ENCODE measurements around the gene DAP. TPM values are rescaled to one million over a fixed set of nuclear protein-coding genes. Genes with fewer than 3 reads are reported as not detected.
"Not testable (repeated sequence)": the region's sequence is repeated elsewhere in the genome, so short reads cannot be mapped to it uniquely, and the experiment has no call there.

Gene DAP
- total RNA-seq, 1 donor from 2014 or later: 11.8 TPM

DNA sequence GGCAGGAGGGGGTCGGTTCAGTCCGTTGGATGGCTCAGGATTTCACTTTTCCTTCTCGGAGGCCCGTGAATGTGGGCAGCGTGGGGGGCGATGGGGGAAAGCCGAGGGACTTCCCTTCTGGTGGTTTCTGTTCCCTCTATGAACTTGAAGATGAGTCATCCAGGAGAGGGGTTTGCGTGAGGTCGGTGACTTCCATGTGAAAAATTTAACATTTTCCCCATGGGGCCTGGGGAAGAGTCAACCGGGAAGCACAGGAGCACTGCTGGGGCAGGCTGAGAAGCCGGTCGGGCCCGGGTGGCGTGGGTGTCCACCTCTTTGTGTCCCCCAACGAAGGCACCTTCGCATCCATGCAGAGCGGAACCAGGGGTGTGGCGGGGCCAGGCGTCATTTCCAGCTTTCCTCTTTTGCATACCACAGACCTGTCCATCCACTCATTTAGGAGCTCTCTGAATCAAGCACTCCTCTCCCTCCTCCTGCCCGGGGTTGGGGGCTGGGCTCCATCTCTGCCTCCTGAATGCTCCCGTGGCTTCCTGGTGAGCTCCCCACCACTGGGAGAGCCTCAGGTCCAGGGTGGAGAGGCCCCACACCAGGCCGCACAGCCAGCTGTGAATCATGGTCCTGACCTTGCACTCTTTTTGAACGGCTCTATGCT, 128.8 kb downstream of the DAP start:
- H3K27me3 ChIP-seq (ENCODE audit: control insufficient read depth, insufficient read depth, low read length): no peaks in the 10 kb centered on the region
- H3K36me3 ChIP-seq (ENCODE audit: control insufficient read depth, insufficient read depth, low read length): no peaks in the 10 kb centered on the region
- DNase-seq (ENCODE audit: low read depth): no peak
- H3K4me3 ChIP-seq (ENCODE audit: low read depth, low read length): no peak overlapping the region
- no peak for FAIRE-seq
- TF ChIP-seq, protein P1, sequence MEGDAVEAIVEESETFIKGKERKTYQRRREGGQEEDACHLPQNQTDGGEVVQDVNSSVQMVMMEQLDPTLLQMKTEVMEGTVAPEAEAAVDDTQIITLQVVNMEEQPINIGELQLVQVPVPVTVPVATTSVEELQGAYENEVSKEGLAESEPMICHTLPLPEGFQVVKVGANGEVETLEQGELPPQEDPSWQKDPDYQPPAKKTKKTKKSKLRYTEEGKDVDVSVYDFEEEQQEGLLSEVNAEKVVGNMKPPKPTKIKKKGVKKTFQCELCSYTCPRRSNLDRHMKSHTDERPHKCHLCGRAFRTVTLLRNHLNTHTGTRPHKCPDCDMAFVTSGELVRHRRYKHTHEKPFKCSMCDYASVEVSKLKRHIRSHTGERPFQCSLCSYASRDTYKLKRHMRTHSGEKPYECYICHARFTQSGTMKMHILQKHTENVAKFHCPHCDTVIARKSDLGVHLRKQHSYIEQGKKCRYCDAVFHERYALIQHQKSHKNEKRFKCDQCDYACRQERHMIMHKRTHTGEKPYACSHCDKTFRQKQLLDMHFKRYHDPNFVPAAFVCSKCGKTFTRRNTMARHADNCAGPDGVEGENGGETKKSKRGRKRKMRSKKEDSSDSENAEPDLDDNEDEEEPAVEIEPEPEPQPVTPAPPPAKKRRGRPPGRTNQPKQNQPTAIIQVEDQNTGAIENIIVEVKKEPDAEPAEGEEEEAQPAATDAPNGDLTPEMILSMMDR (IDR thresholded peaks at IDR 0.05; ENCODE audit: insufficient read depth, low read length, severe bottlenecking): no peak

DNA sequence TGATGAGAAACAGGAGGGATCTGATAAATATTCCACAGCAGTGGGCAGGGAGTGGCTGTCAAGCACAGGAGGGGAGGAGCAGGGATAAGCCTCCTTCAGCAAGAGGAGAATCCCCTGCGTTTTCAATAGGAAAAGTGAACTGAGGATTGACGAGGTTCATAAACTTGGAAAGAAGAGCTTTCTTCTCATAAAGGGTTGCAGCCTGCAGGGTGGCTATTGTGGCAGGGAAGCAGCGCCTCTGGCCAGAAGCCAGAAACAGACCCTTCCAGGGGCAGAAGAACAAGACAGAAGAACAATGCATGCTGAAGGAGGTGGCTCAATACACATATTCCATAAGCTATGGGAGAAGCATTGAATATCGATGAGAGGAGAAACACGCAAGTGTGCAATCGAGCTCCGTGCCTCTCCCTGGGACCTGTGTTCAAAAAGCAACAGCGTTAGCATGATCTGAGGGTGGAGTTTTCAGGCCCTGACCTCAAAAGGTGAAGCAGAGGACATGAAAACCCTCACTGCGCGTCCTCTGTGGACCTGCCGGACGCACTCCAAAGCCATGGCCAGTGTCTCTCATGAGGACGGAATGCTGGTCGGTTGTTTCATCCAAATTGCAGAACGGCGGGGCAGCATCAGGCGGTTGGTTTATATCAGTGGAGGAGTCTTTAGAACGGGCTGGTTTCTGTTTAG, 129.6 kb downstream of the DAP start:
- H3K36me3 ChIP-seq (ENCODE audit: control insufficient read depth, insufficient read depth, low read length): no peaks in the 10 kb centered on the region
- H3K27me3 ChIP-seq (ENCODE audit: control insufficient read depth, insufficient read depth, low read length): no peaks in the 10 kb centered on the region
- H3K4me3 ChIP-seq (ENCODE audit: low read depth, low read length): no peak overlapping the region
- TF ChIP-seq, protein P1 (IDR thresholded peaks at IDR 0.05; ENCODE audit: insufficient read depth, low read length, severe bottlenecking): no peak
- FAIRE-seq (no peak), DNase-seq (ENCODE audit: low read depth) (no peak)

DNA sequence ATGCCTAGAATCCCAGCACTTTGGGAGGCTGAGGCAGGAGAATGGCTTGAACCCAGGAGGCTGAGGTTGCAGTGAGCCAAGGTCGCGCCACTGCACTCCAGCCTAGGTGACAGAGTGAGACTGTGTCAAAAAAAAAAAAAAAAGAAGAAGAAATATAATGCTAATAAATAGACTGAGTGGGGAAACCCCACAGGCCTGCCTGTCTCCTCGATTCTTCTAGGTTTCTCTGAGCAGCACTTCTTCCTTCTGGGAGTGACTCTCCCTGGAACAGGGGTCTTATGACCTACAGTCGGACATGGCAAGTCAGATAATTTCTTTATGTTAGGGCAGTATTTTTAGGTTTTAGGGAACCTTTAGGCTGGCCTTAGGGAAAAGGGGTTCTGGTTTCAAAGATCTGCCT, 130.3 kb downstream of the DAP start:
- not testable (repeated sequence) for DNase-seq (ENCODE audit: low read depth); H3K27me3 ChIP-seq (ENCODE audit: control insufficient read depth, insufficient read depth, low read length); H3K36me3 ChIP-seq (ENCODE audit: control insufficient read depth, insufficient read depth, low read length); FAIRE-seq; H3K4me3 ChIP-seq (ENCODE audit: low read depth, low read length)

DNA sequence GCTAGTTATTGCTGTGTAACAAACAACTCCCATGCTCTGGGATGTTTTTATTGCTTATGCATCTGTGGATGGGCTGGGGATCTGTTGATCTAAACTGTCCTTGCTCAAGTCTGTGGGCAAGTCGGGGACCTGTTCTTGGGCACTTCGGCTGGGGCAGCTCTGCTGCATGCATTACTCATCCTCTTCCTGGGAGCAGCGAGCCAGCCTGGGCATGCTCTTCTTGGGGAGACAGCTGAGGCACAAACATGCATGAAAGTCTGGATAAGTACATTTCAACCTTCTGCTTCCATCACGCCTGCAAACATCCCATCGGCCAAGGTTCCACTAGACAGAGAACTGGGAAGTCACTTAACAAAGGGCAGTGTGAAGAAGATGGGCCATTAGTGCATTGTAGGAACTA, 130.9 kb downstream of the DAP start:
- Histone ChIP-seq H3K4me3 (ENCODE audit: low read depth, low read length) (no peak overlapping the region), H3K27me3 (ENCODE audit: control insufficient read depth, insufficient read depth, low read length) (no peaks in the 10 kb centered on the region), H3K36me3 (ENCODE audit: control insufficient read depth, insufficient read depth, low read length) (no peaks in the 10 kb centered on the region)
- DNase-seq (ENCODE audit: low read depth) (peak; percentile 90), FAIRE-seq (no peak)
- TF ChIP-seq, protein P1 (IDR thresholded peaks at IDR 0.05; ENCODE audit: insufficient read depth, low read length, severe bottlenecking): no peak

DNA sequence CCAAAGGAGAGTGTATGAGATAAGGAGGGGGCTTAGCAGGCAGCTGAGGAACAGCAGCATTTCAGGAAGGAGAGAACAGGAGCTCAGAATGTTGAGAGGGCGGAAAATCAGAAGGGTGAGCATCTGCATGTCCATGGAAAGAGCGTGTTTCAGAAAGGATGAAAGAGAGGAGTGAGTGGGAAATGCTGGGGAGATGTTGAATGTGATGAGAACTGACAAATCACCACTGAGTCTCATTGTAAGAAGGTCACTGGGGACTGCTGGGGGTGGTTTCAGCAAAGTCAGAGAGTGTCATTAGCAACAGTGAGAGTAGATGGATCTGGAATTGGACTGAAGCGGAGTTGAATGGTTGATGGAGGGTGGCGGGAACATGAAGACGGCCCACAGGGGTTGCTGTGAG, 131.4 kb downstream of the DAP start:
- Histone ChIP-seq H3K36me3 (ENCODE audit: control insufficient read depth, insufficient read depth, low read length) (no peaks in the 10 kb centered on the region), H3K4me3 (ENCODE audit: low read depth, low read length) (no peak overlapping the region), H3K27me3 (ENCODE audit: control insufficient read depth, insufficient read depth, low read length) (no peaks in the 10 kb centered on the region)
- DNase-seq (ENCODE audit: low read depth): no peak
- no peak for FAIRE-seq
- TF ChIP-seq, protein P1 (IDR thresholded peaks at IDR 0.05; ENCODE audit: insufficient read depth, low read length, severe bottlenecking): no peak

Other genes starting within 250 kb of the DAP start
- under 0.01 and 0.13 TPM in 2 replicates for gene ANKRD33B, start 197.2 kb downstream of the DAP start, total RNA-seq

All from bronchial epithelial cell (primary cell).